ENCODE measurements around the gene CPNE6.
"Not testable (repeated sequence)": the region's sequence is repeated elsewhere in the genome, so short reads cannot be mapped to it uniquely, and the experiment has no call there.

DNA sequence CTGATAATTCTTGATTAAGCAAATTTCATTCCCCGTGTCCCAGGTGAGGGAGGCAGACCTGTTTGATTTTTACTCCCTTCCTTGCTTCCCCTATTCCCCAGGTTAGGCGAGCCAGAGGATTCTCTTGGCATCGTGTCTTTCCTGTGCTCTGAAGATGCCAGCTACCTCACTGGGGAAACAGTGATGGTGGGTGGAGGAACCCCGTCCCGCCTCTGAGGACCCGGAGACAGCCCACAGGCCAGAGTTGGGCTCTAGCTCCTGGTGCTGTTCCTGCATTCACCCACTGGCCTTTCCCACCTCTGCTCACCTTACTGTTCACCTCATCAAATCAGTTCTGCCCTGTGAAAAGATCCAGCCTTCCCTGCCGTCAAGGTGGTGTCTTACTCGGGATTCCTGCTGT lies 20.6 kb upstream of the CPNE6 start:
- TF ChIP-seq, protein P1, sequence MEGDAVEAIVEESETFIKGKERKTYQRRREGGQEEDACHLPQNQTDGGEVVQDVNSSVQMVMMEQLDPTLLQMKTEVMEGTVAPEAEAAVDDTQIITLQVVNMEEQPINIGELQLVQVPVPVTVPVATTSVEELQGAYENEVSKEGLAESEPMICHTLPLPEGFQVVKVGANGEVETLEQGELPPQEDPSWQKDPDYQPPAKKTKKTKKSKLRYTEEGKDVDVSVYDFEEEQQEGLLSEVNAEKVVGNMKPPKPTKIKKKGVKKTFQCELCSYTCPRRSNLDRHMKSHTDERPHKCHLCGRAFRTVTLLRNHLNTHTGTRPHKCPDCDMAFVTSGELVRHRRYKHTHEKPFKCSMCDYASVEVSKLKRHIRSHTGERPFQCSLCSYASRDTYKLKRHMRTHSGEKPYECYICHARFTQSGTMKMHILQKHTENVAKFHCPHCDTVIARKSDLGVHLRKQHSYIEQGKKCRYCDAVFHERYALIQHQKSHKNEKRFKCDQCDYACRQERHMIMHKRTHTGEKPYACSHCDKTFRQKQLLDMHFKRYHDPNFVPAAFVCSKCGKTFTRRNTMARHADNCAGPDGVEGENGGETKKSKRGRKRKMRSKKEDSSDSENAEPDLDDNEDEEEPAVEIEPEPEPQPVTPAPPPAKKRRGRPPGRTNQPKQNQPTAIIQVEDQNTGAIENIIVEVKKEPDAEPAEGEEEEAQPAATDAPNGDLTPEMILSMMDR (IDR thresholded peaks at IDR 0.05 in 2 of 3, conservative IDR thresholded peaks at IDR 0.05 in 1 of 3; ENCODE audit: borderline replicate concordance in 1 of 3, insufficient read depth in 1 of 3, low read depth in 2 of 3, low read length in 2 of 3) = not testable (repeated sequence)
- TF ChIP-seq EZH2 (IDR thresholded peaks at IDR 0.05); ZFX (IDR thresholded peaks at IDR 0.05); SRF (IDR thresholded peaks at IDR 0.05; ENCODE audit: low read depth): not testable (repeated sequence)
- TF ChIP-seq, protein P2, sequence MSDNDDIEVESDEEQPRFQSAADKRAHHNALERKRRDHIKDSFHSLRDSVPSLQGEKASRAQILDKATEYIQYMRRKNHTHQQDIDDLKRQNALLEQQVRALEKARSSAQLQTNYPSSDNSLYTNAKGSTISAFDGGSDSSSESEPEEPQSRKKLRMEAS (IDR thresholded peaks at IDR 0.05) = not testable (repeated sequence)

All from HCT116 (cell line).